Skin of body (tissue), 2 donors: ENCODE measurements around the gene CDH4. TPM values are rescaled to one million over a fixed set of nuclear protein-coding genes. Genes with fewer than 3 reads are reported as not detected.
"Not testable (repeated sequence)": the region's sequence is repeated elsewhere in the genome, so short reads cannot be mapped to it uniquely, and the experiment has no call there.

Source experiments
- DNase-seq: peaks from one replicate; lab custom pipeline; 2025; lab: John Stamatoyannopoulos, UW
- total RNA-seq: library from RNA; depleted of rRNA; stranded (reverse); fragments of >200 nt; gene quantifications from one replicate; pipeline ENCODE4 v1.2.3, GENCODE V29; 2014

Gene CDH4
- total RNA-seq, 1 donor from 2014 or later: 0.10 TPM

DNA sequence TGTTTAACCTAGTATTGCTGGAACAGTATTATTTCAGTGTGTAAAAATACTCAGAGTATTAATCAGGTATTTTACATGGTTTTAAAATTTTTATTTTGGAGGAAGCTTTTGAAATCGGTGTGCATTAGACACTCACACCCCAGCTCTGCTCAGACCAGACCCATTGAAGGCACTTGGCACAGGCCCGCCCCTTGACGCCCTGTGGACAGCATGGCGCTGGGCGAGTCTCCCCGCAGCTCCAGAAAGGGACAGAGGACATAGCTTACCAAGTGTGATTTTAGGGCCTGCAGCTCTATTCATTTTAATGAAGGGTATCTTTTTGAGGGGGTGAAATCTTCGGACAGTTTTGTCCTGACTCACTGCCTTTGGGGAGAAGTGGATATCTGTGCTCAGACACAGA, 164.5 kb downstream of the CDH4 start:
- DNase-seq: no peak

DNA sequence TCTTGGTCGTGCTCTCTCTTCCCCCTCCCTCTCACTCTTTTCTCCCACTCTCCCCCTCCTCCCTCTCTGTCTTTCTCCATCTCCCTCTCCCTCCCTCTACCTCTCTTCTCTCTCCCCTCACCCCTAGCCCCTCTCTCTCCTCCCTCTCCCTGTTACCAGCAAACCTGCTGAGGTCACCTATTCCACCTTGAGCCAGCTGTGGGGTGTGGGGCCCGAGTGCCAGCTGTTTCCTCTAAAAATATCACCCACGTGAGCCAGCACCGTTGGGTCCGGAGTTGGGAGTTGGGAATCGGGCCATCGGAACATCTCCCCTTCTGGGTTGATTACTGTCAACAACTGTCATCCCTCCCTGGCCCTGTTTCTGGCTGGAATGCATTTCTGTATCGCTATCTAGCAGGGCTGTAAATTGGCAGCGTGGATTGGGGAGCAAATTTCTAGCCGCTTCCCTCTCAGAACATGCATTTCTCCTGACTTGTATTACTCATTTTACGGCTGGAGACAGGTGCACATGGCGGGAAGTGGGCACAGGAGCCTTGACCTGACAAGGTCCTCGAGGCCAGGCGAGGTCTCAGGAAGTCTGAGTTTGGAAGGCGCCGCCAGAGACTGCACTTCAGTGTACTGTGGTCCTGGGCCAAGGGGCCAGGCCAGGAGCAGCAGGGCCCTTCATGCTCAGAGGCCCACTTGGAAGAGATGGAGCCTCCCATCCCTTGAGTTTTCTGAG, 165.3 kb downstream of the CDH4 start:
- no peak for DNase-seq

DNA sequence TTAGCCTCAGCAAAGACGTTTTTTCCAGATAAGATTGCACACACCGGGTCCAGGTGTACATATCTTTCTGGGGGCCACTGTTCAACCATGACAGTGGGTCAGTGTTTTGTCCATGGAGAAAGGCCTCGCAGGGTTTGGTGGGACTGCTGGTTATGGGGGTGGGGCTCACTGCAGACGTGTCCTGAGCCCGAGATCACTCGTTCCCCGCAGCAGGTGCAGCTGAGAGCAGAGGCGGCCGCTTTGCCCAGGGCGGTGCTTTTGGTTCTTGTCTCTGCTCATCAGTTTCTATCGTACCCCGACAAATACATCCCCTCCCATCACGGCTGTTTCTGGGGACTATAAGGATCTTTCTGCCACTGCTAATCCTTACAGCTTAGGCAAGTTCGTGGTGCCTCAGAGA, 166.9 kb downstream of the CDH4 start:
- DNase-seq: no peak

GRCh38 chr20:61419501-61419900, 167.4 kb downstream of the CDH4 start:
- no peak for DNase-seq

GRCh38 chr20:61420056-61420455, 168.0 kb downstream of the CDH4 start:
- no peak for DNase-seq

DNA sequence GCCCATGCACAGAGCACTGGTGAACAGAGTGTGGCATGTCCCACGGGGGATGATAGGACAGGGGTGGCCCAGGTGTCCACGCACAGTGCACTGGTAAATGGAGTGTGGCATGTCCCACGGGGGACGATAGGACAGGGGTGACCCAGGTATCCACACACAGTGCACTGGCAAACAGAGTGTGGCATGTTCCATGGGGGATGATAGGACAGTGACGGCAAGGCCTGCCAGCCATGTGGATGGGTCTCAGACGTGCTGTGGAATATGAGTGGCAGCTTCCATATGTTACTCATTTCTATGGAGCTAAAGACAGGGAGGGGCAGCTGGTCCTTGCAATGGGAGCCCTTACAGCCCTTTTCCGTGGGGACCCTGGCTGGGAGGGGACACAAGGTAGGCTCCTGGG, 168.7 kb downstream of the CDH4 start:
- no peak for DNase-seq

GRCh38 chr20:61422636-61423425, 170.8 kb downstream of the CDH4 start:
- no peak for DNase-seq

- no peak for DNase-seq
Measured at GRCh38 chr20:61424011-61424627, 172.1 kb downstream of the CDH4 start.

GRCh38 chr20:61424628-61425420, 172.8 kb downstream of the CDH4 start:
- DNase-seq: no peak

DNA sequence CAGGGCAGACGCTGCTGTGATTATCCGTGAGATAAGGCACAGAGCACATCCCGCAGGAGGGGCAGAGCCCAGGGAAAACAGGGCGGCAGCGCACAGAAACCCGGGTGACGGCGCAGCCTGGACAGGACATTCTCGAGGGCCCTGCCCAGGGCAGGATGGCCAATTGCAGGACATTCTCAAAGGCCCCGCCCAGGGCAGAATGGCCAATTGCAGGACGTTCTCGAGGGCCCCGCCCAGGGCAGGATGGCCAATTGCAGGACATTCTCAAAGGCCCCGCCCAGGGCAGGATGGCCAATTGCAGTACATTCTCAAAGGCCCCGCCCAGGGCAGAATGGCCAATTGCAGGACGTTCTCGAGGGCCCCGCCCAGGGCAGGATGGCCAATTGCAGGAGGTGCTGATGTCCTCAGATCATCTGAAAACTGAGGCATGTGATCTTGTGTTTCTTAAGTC, 173.5 kb downstream of the CDH4 start:
- DNase-seq: not testable (repeated sequence)

GRCh38 chr20:61426352-61426751, 174.3 kb downstream of the CDH4 start:
- DNase-seq: no peak

- no peak for DNase-seq
Measured at GRCh38 chr20:61429458-61430227, 177.6 kb downstream of the CDH4 start.

DNA sequence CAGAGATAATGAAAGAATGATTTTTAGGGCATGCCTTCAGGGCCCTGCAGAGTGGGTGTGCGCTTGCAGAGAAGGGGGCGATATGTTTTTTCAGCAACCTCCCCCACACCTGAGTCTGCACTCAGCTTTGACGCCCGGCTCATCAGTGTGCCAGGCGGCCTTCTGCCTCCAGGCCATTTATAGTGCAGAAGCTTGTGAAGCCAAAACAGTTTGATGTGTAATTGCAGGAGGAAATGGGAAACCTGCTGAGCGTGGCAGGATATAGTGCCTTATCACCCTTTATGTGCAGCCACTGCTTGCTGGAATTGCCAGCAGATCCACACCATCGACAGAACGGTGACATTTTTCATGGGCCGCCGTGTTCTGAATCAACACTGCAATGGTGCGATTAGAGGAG, 178.2 kb downstream of the CDH4 start:
- no peak for DNase-seq

DNA sequence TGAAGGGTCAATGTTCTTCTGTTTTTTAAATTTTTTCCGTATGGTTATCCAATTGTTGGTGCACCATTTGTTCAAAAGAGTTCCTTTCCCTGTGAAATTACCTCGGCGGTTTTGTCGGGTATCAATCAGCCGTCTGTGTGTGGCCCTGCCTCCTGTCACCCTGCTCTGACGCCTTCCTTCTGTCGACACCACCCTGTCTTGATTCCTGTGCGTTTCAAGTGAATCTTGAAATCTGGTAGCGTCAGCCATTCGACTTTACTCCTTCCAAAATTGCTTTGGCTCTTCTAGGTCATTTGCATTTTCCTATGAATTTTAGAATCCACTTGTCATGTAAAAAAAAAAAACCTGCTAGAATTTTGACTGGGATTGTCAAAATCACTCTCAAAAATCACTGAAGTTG, 181.1 kb downstream of the CDH4 start:
- no peak for DNase-seq

- DNase-seq: no peak
Measured at GRCh38 chr20:61433816-61434215, 181.8 kb downstream of the CDH4 start.

DNA sequence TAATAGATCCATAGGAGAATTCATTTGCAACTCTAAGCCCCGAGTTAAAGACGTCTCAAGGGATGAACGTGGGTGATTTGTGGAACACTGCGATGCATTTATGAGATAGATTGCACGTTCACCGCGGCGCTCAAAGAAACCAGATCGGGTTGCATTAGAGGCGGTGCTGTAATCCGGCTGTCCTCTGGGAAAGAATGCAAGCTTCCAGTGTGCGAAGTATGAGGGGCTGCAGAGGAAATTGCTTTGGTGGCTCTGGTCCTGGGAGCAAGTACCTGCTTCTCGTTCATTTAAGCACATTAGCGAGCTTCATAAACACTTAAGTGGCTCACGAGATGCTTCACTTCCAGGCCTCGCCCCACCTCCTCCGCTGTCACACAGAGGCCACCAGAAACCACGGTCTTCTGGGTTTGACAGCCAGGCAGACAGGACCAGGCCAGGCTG, 182.3 kb downstream of the CDH4 start:
- no peak for DNase-seq

- no peak for DNase-seq
Measured at GRCh38 chr20:61435184-61435822, 183.2 kb downstream of the CDH4 start.

DNA sequence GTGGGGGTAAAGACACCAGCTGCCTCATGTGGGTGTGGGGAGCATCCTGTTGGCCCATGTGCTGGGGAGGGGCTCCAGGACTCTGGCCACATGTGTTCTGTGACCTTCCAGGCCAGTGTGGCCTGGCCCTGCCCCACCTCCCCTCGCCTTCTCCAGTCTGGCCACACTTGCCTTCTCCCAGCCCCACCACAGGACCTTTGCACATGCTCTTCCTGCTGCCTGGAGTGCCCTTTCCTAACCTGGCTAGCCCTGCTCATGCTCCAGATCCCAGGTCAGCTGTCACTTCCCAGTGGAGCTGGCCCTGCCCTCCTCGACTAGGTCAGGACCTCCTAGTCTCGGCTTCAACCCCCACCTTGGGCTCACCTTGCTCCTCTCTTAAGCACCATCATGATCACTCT, 183.8 kb downstream of the CDH4 start:
- DNase-seq: no peak

DNA sequence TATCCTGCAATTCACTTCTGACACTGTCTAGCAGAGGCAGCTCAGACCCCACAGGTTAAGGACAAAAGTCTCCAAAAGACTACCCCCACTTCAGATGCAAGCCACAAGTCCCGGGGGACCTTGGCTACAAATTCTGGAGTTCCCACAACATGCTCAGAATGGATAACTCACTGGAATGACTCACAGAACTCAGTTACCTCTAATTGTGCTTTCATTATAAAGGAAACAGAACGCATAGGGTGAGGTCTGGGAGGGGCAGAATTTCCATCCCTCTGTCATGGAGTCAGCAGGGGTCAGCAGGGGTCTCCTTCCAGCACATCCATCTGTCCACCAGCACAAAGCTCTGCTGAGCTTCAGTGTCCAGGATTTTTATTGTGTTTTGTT, 184.2 kb downstream of the CDH4 start:
- DNase-seq: no peak

- no peak for DNase-seq
Measured at GRCh38 chr20:61436667-61437279, 184.7 kb downstream of the CDH4 start.
